Pancreas (tissue), 10 donors: ENCODE measurements around the gene ITIH3. TPM values are rescaled to one million over a fixed set of nuclear protein-coding genes. Genes with fewer than 3 reads are reported as not detected.

ENCODE experiments used
- ATAC-seq, 4 donors: fragments of 200-7000 bp; cut with Tn5 transposase; one replicate each; pipeline versions ENCODE4 v1.8.0 to v1.9.1; 2020; ENCODE audit warnings: mild to moderate bottlenecking in 4 of 4, moderate library complexity in 4 of 4
- DNase-seq, 6 donors: peaks; one replicate each; pipeline ENCODE4 v3.0.0-alpha.2; 2020
- FAIRE-seq: peaks from 2 replicates; lab custom pipeline; 2012; peaks lifted over from hg19 to GRCh38; lab: Jason Lieb, UNC
- H3K27ac ChIP-seq, 4 donors: fragments of 200-600 bp; sonication (generic); 1 replicate in 3 of 4; 2 replicates in 1 of 4; pipeline versions ENCODE4 v1.5.0 to v1.8.0; 2020
- H3K27me3 ChIP-seq, 4 donors: fragments of 200-600 bp; one replicate each; pipeline ENCODE4 v1.8.0; 2021
- H3K36me3 ChIP-seq, 3 donors: fragments of 200-600 bp; sonication (generic) in 1 of 3; one replicate each; pipeline versions ENCODE4 v1.5.0 to v1.8.0; 2020 to 2021
- H3K4me1 ChIP-seq, 3 donors: fragments of 200-600 bp; one replicate each; pipeline ENCODE4 v1.8.0; 2021
- H3K4me3 ChIP-seq, 4 donors: fragments of 200-600 bp; sonication (generic) in 2 of 4; one replicate each; pipeline versions ENCODE4 v1.5.0 to v1.8.0; 2020 to 2021
- H3K9me3 ChIP-seq, 4 donors: fragments of 200-600 bp; one replicate each; pipeline ENCODE4 v1.8.0; 2021
- CTCF ChIP-seq, 4 donors: fragments of 200-600 bp; sonication (generic) in 3 of 4; IDR thresholded peaks; one replicate each; pipeline versions ENCODE4 v1.5.0 to v1.8.0; 2021; ENCODE audit warnings: antibody characterized with exemption in 4 of 4
- WGBS, 2 donors: extraction: QIAGEN DNeasy Blood & Tissue Kit; methylation state at CpG; one replicate each; pipeline ENCODE4 v1.1.7; 2013; 5-methylcytosine and 5-hydroxymethylcytosine counted together
- intact Hi-C, 3 donors: fragments of 100-400 bp; cut with DNase I; formaldehyde crosslinking; loops; one replicate each; pipeline versions ENCODE4 v1.11.1 to v1.14.2; 2022
- polyA plus RNA-seq, 2 donors: library from polyadenylated mRNA; stranded (reverse); fragments of 200-250 nt; gene quantifications; one replicate each; pipeline ENCODE4 v1.2.3, GENCODE V29; 2013
- total RNA-seq, 6 donors: library from RNA; stranded (reverse); fragmentation: NEBNext Ultra II Directional in 4 of 6; extraction: Animal tissue kit (Norgen Biotek cat#: 25700) in 4 of 6; gene quantifications; one replicate each; pipeline versions ENCODE4 v1.2.1 to v1.2.4, GENCODE V29; 2021 to 2023
- donor health status: healthy with polysubstance abuse.
- donor health status: DM: no; HTN: no; CAD: no; lungs with moderate emphysema.
- donor health status: DM: no; HTN: no; CAD: no.
- donor health status: control.
- donor health status: control.
- donor health status: Bipolar disorder and iron deficiency.
- donor health status: DM: yes; HTN: yes; CAD: no.
- donor health status: DM: no; HTN: no; CAD: no.
- donor health status: DM: no; HTN: no; CAD: no.
- donor health status: DM: yes; HTN: yes; CAD: no.

The ITIH3 gene
- total and polyA plus RNA-seq, 8 donors = 0.29 to 2.1 (median 1.3) TPM; not detected in 2

GRCh38 chr3:52816199-52816598, 21.6 kb downstream of the ITIH3 start:
- no peak for DNase-seq
- WGBS, 2 donors = 87 to 97% methylated on average over 6 of the region's 6 CpGs
- Histone ChIP-seq H3K4me1 (no peaks in the 10 kb centered on the region), H3K27me3 (no peaks in the 10 kb centered on the region), H3K9me3 (no peaks in the 10 kb centered on the region), H3K4me3 (no peak overlapping the region), H3K27ac (no peak overlapping the region), H3K36me3 (no peaks in the 10 kb centered on the region)
- no peak for TF ChIP-seq CTCF (IDR thresholded peaks at IDR 0.05)
- no peak for ATAC-seq
- intact Hi-C loops = no loop called here
- FAIRE-seq = no peak

DNA sequence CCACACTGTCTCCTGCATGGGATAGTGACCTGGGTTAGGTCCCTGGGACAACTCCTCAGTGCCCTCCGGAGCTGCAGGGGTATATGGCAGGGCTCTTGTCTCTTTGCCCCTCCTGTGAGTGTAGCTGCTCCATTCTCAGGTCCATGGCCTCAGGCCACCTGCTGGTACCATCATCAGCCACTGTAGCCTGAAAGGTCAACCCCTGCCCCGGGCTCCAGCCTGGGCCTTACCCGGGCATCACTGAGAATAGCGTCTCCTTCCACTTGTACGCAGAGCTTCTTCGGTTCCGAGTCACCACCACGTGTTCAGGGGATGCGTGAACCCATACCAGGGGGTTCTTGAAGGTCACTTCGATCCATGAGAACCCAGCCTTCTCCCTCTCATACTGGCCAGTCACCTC, 22.1 kb downstream of the ITIH3 start:
- Histone ChIP-seq H3K4me3 (no peak overlapping the region), H3K4me1 (no peaks in the 10 kb centered on the region), H3K36me3 (no peaks in the 10 kb centered on the region), H3K9me3 (no peaks in the 10 kb centered on the region), H3K27me3 (no peaks in the 10 kb centered on the region), H3K27ac (no peak overlapping the region)
- no peak for TF ChIP-seq CTCF (IDR thresholded peaks at IDR 0.05)
- no peak for ATAC-seq
- FAIRE-seq = no peak
- WGBS, 2 donors = 92 to 95% methylated on average over 10 of the region's 10 CpGs
- DNase-seq = no peak
- intact Hi-C loops = no loop called here

DNA sequence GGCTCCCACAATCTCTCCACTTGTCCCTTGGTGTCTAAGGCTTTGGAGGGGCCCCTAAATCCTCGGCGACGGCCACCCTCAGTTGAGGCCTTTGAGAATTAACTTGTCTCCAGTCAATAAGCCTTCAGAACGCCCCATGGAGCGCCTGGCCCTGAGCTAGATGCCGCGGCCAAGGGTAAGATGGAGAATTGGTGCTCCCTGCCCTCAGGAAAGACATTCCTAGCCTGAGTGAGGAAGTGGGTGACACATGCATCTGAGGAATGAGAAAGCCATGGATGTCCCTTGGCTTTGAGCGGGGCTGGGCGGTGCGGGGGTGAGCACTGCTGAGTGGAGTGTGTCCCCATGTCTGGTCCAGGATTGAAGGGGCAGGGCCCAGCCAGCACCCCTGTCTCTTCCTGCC, 22.6 kb downstream of the ITIH3 start:
- no peaks in the 10 kb centered on the region for H3K27me3 ChIP-seq
- H3K36me3 ChIP-seq = no peaks in the 10 kb centered on the region
- ATAC-seq (no peak), FAIRE-seq (no peak), DNase-seq (no peak)
- TF ChIP-seq CTCF (IDR thresholded peaks at IDR 0.05) = no peak
- no peak overlapping the region for H3K4me3 ChIP-seq
- intact Hi-C loops = no loop called here
- no peak overlapping the region for H3K27ac ChIP-seq
- H3K9me3 ChIP-seq = no peaks in the 10 kb centered on the region
- WGBS, 2 donors = 92 to 95% methylated on average over 10 of the region's 10 CpGs
- no peaks in the 10 kb centered on the region for H3K4me1 ChIP-seq

DNA sequence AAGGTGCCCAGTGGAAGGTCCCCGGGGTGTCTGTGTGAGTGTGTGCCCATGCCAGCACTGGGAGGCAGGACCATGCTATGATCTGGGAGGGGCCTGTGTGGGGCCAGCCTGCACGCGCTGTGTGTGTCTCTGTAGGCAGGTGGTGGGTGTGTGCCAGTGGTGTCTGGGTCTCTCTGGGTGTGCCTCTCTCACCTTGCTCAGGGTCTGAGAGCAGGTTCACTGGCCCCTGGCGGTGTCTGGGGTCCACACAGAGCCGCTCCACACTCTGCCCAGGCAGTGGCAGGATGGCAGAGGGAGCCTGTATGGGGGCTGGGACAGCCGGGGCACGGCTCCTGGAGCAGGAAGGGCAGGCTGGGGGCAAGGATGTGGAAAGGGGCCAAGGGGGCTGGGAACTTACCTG, 23.3 kb downstream of the ITIH3 start:
- 94 to 95% methylated on average over 7 of the region's 7 CpGs for WGBS, 2 donors
- intact Hi-C loops = no loop called here
- no peak for TF ChIP-seq CTCF (IDR thresholded peaks at IDR 0.05)
- Histone ChIP-seq H3K4me1 (no peaks in the 10 kb centered on the region), H3K27me3 (no peaks in the 10 kb centered on the region), H3K27ac (no peak overlapping the region), H3K9me3 (no peaks in the 10 kb centered on the region), H3K36me3 (peaks cover 0 to 2% (median 0%) of the 10 kb centered on the region in 3 donors), H3K4me3 (no peak overlapping the region)
- FAIRE-seq (no peak), DNase-seq (no peak), ATAC-seq (no peak)

- no peak for DNase-seq
- H3K4me1 ChIP-seq = no peaks in the 10 kb centered on the region
- TF ChIP-seq CTCF (IDR thresholded peaks at IDR 0.05) = no peak
- no peak for FAIRE-seq
- no peaks in the 10 kb centered on the region for H3K27me3 ChIP-seq
- no peak overlapping the region for H3K4me3 ChIP-seq
- peaks cover 0 to 12% (median 0%) of the 10 kb centered on the region in 3 donors for H3K36me3 ChIP-seq
- WGBS, 2 donors = 85 to 88% methylated on average over 2 of the region's 2 CpGs
- H3K9me3 ChIP-seq = no peaks in the 10 kb centered on the region
- no peak overlapping the region for H3K27ac ChIP-seq
- intact Hi-C loops = no loop called here
- no peak for ATAC-seq
Measured at GRCh38 chr3:52819936-52820335, 25.3 kb downstream of the ITIH3 start.
